A204.1 (cell line): ENCODE results near the gene RBL1.
"Not testable (repeated sequence)": the region's sequence is repeated elsewhere in the genome, so short reads cannot be mapped to it uniquely, and the experiment has no call there.

ENCODE experiments used
- FAIRE-seq: peaks from 2 replicates; lab custom pipeline; 2012; peaks lifted over from hg19 to GRCh38; lab: Jason Lieb, UNC

RBL1 gene, protein sequence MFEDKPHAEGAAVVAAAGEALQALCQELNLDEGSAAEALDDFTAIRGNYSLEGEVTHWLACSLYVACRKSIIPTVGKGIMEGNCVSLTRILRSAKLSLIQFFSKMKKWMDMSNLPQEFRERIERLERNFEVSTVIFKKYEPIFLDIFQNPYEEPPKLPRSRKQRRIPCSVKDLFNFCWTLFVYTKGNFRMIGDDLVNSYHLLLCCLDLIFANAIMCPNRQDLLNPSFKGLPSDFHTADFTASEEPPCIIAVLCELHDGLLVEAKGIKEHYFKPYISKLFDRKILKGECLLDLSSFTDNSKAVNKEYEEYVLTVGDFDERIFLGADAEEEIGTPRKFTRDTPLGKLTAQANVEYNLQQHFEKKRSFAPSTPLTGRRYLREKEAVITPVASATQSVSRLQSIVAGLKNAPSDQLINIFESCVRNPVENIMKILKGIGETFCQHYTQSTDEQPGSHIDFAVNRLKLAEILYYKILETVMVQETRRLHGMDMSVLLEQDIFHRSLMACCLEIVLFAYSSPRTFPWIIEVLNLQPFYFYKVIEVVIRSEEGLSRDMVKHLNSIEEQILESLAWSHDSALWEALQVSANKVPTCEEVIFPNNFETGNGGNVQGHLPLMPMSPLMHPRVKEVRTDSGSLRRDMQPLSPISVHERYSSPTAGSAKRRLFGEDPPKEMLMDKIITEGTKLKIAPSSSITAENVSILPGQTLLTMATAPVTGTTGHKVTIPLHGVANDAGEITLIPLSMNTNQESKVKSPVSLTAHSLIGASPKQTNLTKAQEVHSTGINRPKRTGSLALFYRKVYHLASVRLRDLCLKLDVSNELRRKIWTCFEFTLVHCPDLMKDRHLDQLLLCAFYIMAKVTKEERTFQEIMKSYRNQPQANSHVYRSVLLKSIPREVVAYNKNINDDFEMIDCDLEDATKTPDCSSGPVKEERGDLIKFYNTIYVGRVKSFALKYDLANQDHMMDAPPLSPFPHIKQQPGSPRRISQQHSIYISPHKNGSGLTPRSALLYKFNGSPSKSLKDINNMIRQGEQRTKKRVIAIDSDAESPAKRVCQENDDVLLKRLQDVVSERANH

DNA sequence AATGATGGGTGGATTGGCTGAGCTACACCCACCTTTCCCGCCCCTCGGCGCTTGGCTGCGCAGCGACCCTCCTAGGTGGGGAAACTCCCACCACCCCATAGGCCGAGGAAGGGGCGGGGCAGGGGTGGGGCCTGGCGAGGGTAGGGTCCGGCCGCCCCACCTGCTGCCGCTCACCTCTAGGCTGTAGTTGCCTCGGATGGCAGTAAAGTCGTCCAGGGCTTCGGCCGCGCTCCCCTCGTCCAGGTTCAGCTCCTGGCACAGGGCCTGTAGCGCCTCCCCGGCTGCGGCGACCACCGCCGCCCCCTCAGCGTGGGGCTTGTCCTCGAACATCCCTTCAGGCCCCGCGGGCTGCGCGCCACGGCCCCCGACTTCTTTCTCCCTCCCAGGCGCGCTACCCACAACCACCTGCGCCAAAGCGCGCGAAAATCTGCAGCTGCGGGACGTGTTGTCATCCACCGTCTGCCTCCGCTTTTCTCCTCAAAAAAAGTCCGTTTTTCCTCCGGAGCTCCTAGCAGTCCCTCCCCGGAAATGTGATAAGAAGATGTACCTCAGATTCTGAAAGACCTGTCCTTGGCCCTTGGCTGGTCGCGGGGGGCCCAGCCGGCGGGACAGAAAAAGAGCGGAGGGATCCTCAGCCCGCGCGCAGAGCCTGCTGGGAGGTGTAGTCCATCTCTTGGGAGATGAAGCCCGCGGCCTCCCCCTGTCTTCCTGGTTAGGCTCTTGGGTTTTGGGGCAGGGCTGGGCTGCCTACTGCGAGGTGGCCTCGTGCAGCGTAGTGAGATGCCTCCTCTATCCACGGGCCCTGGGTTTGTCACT, at the start of gene RBL1:
Gene RBL1, minus strand, starts transcription at position 399 of the 816 bp plus-strand sequence. Its CDS starts 69 bp downstream, at position 330.
- FAIRE-seq = no peak

DNA sequence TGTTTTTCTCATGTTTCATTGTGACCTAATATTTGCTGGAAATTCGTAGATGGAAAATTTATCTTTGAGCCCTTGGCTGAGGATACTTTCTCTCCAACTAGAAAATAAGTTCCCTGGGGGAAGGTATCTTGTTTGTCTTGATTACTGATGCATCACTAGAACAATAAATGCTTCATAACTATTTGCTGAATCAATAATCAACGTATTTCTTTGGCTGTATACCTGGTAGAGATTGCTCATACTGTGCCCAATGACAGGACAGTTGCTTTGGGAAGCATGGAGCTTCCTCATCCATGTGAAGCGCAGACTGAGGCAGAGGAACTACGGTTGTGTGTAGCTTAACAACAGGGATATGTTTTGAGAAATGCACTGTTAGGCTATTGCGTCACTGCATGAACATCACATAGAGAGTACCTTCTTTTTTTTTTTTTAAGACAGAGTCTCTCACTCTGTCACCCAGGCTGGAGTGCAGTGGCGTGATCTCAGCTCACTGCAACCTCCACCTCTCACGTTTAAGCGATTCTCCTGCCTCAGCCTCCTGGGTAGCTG, 49.1 kb upstream of the RBL1 start:
- no peak for FAIRE-seq

DNA sequence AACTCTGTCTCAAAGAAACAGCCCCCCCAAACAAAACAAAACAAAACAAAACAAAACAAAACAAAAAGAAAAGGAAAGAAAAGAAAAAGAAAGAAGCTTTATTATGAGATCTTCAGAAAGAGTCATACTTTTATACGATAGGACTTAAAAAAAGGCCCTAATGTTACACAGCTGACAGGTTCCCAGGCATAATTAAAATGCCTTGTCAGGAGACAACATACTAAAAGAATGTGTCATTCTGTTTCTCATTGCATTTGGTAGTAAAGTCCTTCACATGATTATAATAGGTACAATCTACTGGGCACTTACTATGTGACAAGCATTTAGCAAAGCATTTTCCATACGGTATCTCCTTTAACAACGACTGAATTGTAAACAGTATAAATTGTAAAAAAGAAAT, 46.9 kb upstream of the RBL1 start:
- no peak for FAIRE-seq

DNA sequence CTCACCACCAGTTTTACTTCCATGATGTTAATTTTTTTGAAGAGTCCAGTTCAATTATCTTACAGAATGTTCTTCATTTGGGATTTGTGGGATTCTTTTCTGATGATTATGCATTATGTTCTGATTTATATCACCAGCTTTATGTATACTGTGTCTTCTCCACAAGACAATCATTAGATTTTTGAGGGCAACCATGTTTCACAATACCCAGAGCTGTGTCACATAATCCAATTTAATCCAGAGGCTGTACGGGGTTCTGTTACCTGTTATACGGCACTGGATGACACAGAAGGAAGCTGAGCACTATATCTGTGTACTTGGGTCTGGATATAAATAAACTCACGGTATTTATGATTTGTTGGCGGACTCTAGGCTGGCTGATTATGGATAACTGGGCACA, 41.8 kb upstream of the RBL1 start:
- FAIRE-seq = no peak

DNA sequence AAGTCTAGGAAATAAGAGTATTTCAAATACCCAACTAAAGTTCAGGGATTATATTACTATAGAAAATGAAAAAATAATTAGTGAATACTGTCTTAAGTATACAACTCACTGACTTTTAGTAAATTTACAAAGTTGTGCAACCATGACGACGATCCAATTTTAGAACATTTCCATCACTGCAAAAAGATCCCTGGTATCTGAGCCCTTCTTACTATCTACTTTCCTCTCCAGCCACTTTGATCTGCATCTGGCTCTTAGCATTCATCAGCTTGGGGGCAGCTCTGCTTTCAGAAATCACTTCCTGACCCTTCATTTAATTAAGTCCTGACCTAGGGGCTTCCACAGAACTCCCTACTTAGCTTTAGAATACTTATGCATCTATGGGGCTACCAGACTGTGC, 38.2 kb upstream of the RBL1 start:
- no peak for FAIRE-seq

DNA sequence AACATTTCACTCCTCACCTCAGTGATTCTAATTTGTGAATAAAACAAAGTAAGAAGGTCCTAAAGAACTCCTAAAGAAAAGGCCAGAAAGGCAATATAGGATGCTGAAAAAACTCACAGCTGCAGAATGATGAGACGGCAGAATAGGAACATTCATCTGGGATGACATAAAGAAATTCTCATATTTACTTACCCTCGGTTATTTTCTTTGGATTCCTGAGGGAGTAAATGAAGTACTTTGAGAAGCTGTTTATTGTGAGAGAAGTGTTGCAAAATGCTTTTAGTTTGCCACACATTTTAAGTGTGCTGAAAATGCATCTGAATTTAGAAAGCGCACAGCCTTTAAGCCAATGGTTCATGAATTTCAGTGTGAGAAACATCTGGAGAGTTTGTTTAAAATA, 35.7 kb upstream of the RBL1 start:
- FAIRE-seq = no peak

DNA sequence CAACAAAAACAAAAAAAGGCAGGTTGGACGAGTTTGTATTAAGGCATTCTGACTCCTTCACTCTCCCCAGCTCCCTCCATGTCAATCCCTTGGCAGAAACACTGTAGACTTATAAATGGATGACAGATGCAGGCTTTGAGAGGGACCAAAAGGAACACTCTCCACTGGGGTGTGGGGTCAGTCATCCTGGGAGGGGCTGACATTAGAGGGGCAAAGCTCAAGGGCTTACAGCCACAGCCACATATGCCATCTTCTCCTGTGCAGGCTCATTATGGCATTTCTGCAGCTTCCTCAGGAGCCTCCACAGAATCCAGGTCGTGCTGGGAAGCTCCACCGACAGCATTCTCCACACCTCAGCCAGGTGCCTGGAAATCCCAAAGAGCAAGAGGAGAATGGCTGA, 33.0 kb upstream of the RBL1 start:
- no peak for FAIRE-seq

DNA sequence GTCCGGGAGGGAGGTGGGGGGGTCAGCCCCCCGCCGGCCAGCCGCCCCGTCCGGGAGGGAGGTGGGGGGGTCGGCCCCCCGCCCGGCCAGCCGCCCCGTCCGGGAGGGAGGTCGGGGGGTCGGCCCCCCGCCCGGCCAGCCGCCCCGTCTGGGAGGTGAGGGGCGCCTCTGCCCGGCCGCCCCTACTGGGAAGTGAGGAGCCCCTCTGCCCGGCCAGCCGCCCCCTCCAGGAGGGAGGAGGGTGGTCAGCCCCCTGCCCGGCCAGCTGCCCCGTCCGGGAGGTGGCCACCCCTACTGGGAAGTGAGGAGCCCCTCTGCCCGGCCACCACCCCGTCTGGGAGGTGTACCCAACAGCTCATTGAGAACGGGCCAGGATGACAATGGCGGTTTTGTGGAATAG, 30.5 kb upstream of the RBL1 start:
- not testable (repeated sequence) for FAIRE-seq

DNA sequence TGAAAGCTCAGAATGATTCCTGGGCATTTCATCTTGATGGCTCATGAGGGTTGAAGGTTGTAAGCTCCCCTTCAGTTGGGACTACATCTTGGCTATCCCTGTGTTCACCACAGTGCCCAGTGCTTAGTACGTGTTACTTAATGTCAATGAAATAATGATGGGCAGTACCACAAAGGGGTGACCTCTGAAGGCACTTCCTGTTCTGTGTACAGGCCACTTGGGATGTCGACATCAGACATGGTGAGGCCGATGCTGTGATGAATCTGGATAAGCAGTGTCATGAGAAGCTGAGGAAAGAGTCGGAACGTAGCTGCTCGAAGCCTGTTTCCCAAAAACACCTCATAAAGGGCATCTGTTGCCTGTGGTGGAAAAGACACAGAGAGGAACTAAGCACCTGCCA, 27.6 kb upstream of the RBL1 start:
- no peak for FAIRE-seq

DNA sequence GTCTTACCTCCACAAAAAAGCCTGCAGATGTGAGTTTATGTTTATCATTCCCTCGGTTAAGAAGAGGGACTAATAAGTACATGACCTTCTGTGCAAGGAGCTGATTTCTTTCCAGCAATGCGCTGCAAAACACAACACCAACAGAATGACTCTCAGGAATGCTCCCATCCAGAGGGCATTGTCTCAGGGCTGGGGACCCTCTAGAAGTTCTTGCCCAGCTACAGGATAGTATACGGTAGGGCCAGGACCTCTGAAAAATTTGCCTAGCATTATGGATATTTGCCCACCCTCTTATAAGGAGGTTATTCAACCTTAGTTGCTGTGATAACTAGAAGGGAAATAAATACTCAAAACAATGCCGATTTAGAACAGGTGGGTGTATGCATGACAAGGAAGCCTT, 24.7 kb upstream of the RBL1 start:
- FAIRE-seq = no peak

DNA sequence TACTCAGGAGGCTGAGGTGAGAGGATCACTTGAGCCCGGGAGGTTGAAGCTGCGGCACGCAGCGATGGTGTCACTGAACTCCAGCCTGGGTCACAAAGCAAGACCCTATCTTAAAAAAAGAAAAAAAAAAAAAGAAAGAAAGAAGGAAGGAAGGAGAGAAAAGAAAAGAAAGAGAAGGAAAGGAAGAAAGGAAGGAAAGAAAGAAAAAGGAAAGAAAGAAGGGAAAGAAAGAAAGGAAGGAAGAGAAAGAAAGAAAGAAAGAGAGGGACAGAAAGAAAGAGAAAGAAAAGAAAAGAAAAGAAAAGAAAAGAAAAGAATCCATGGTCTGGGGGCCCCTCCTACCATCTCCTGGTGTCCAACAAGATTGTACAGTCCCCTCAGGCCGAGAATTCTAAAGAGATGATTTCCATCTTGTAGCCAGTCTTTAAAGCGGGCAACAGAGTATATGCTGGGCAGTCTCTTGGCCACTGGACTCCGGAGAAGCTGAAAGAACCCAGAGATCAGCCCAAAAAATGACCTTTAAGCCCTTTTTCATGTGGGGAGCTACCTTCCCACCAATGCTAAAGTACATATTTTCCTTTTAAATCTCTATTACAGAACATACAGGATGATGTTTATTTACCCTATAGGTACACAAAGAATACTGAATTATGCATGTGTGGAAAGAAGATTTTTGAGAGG, 23.7 kb upstream of the RBL1 start:
- FAIRE-seq = no peak

DNA sequence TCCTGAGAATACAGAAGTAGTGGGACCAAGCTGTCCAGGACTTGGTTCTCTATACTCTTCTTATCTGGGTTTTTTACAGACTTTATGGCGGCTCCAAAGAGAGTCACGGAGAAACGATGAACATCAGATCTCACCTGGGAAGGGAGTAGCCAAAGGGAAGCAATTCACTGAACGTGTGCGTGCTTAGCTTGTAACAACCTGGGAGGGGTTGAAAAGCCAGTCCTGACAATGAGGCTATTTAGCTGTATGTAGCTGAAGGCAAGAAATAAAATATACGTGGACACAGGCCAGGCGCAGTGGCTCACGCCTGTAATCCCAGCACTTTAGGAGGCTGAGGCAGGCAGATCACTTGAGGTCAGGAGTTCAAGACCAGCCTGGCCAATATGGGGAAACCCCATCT, 18.2 kb upstream of the RBL1 start:
- no peak for FAIRE-seq

DNA sequence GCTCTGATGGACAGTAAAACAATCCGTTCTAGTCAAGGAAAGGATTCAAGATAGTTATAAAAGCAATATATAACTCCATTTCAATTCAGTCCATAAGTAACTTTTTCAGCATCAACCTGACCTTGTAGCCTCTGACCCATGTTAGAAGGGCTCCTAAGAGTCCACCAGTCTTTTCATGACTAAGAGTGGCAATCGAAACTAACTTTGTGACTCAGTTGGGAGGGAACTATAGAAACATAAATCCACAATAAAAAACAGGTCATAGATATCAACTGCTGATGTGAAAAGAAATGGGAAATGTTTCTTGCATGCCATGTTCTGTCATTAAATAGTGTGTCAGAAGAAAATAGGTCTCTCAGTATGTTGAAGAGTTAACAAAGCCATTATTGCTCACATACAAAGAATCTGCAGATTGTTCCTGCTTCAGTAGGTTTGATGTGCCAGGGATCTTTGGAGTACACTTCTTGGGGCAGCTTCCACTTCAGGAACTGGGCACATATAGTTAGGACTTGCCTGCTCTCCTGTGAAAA, 16.2 kb upstream of the RBL1 start:
- no peak for FAIRE-seq

DNA sequence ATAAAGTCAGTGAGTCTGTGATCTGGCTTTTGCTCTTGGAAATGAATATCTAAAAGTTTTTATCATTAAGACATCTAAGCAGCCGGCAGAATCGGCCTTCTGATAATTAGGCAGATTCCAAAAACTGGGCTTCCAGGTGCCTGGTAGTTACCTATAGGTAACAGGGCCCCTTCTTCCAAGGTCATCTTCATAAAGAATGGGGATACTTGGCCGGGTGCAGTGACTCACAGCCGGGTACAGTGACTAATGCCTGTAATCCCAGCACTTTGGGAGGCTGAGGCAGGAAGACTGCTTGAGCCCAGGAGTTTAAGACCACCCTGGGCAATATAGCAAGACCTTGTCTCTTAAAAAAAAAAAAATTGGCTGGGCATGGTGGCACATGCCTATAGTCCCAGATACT, 12.9 kb upstream of the RBL1 start:
- no peak for FAIRE-seq

DNA sequence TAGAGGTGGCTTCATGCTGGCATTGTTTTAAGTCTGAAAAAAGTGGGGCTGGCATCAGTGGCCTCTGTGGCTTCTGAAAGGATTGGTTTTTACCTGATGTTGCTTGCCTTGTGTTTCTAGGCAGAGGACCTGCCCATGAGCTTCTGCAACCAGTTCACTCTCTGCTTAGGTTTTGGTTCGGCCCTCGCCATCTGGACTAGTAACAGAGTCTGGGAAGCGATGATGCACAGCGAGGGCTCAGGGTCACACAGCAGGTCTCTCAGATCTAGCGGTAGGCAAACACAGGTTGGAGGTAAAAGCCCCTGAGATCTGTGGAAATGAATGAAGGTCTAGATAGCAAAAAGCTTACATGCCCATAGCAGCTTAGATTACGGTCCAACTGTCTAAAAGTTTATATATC, 6.8 kb upstream of the RBL1 start:
- FAIRE-seq = no peak

DNA sequence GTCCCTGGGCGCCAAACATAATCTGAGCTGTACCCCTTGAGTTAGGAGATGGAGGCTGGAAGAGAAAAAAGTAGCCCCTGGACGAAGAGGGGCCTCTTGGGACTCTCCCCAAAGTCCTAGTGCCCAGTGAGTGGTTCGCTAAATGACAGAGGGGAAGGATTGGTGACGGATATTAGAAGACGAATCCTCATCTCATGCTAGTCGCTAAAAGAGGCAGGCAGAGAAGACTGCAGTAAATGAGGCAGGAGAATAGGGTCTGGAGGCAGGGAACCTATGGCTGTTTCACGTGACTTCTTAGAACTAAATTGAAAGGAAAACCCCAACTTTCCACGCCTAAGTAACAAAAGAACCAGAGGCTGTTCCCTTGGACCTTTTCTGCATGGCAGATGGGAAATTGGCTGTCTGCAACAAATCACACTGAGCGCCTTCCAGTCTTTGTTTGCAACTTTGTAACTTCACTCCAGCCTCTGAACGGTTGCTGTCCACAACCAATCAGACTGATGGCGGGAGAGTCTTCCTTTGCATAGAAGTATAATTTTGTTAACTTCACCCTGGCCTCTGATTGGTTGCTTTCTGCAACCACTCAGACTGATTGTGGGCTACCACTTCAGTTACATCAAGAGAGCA, 731 bp upstream of the RBL1 start:
- no peak for FAIRE-seq

DNA sequence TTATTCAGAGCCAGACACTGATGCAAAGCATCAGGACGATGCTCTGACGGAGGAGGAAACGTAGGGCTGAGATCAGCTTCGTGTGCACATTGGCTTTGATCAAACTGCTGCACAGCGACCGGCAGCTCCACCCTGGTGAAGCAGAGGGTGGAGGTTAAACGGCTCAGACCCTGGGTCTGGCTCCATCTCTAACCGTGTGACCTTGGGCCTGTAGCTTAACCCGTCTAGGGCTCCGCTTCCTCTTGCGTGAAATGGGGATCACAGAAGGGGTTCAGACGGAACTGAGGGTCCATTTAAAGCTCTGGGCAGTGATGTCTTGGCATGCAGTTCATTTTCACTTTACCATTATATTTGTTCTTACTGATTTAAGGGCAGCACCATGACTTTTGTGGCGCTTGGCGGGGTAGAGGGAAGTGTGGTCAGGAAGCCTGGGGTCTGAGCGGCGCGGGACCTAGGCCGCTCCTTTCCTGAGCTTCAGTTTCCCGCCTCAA, 644 bp downstream of the RBL1 start:
- FAIRE-seq = no peak

DNA sequence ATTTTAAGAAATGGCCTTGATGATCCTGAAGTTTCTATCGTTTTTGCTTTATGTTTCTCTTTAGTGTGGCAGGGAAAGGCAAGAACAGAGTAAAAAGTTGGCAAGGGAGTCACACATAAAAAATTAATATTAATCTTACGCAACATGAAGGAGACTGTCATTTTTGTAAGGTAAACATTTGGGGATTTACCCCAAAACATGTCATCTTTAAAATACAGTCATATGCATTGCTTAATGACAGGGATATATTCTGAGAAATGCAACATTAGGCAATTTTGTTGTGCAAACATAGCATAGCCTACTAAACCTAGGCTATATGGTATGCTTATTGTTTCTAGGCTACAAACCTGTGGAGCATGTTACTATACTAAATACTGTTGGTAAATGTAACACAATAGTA, 5.4 kb downstream of the RBL1 start:
- no peak for FAIRE-seq

DNA sequence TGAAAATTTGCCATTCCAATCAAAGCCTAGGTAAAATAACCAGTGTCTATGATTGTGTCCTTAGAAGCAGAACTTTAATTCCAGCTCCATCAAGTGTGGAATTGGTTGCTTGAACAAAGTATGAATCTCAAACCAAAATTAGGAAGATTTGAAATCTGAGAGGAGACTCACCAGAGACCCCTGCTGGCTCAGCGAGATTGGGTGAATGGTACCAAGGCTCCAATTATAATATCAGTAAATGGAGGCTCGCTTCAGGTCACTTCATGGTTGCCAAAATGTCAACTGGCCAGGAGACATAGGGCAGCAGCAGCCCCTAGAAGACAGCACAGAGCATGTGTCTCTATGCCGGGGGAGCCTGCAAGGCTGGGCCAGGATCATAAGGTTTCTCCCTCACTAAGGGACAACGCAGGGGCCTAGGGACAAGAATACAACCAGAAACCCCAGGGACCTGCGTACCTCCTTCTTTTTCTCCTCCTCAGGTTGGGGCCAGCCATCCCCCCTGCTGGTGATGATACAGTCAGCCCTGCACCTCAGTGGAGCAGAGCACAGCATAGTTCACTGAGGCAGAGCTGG, 14.0 kb downstream of the RBL1 start:
- no peak for FAIRE-seq

DNA sequence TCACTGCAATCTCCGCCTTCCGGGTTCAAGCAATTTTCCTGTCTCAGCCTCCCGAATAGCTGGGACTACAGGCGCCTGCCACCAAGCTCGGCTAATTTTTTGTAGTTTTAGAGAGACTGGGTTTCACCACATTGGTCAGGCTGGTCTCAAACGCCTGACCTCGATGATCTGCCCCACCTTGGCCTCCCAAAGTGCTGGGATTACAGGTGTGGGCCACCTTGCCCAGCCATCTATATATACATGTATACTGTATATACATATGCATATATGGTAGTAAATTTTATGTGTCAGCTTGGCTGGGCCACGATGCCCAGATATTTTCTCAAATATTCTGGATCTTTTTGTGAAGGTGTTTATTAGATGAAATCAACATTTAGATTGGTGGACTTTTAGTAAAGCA, 18.8 kb downstream of the RBL1 start:
- no peak for FAIRE-seq
